HepG2 (cell line): ENCODE data around the gene CRYM. TPM values are rescaled to one million over a fixed set of nuclear protein-coding genes. Genes with fewer than 3 reads are reported as not detected.

Experiments used
- ATAC-seq: fragments of 200-7000 bp; cut with Tn5 transposase; 3 replicates; pipeline ENCODE4 v1.9.1; 2020; ENCODE audit warnings: mild to moderate bottlenecking, moderate library complexity
- BruUV-seq: library from RNA; stranded (reverse); fragments of 400-500 nt; replicated peaks from 2 replicates; lab custom pipeline; 2021; lab: Mats Ljungman, UMichigan
- CTCF ChIA-PET: fragments of 300-600 bp; formaldehyde crosslinking; extraction: SDS; loops from one replicate; lab custom pipeline; 2021; ENCODE audit warnings: low total read pairs, inconsistent platforms, low intra/inter-chr PET ratio; lab: Yijun Ruan, JAX
- POLR2A ChIA-PET: fragments of 350-600 bp; sonication (Branson Sonifier 250); formaldehyde crosslinking; loops from one replicate; lab custom pipeline; 2020; ENCODE audit warnings: antibody characterized with exemption, inconsistent platforms; lab: Yijun Ruan, JAX
- DNase-seq: peaks from one replicate; pipeline ENCODE4 v3.0.0-alpha.2; 2015; ENCODE audit warnings: low spot score
- FAIRE-seq: peaks from 3 replicates; lab custom pipeline; 2011; peaks lifted over from hg19 to GRCh38; lab: Jason Lieb, UNC
- H2AFZ ChIP-seq: one replicate; pipeline ENCODE4 v1.6.1; 2011; ENCODE audit warnings: low read length, inconsistent platforms
- H3K27ac ChIP-seq: fragments of 300-600 bp; 3 replicates; pipeline ENCODE4 v1.8.0; 2011; ENCODE audit warnings: mixed run types, mild to moderate bottlenecking, mixed read lengths, low read length, inconsistent platforms; ENCODE audit not compliant: insufficient read depth; ENCODE audit errors: extremely low read length
- H3K27me3 ChIP-seq, 2 experiments: fragments of 200-600 bp in 1 of 2; 2 replicates in 1 of 2; 3 replicates in 1 of 2; pipeline versions ENCODE4 v1.6.0 to v1.8.0; 2011; ENCODE audit warnings: low read length in 2 of 2, mild to moderate bottlenecking in 2 of 2, moderate library complexity in 2 of 2, inconsistent platforms in 1 of 2; ENCODE audit not compliant: insufficient read depth in 2 of 2, control insufficient read depth in 1 of 2
- H3K36me3 ChIP-seq, 2 experiments: fragments of 200-600 bp in 1 of 2; replicated peaks in 1 of 2; 2 replicates in 1 of 2; 3 replicates in 1 of 2; pipeline versions ENCODE4 v1.5.1 to v1.8.0; 2011; ENCODE audit warnings: low read length in 2 of 2, inconsistent platforms in 1 of 2; ENCODE audit not compliant: insufficient read depth in 2 of 2, control insufficient read depth in 1 of 2
- H3K4me1 ChIP-seq: 2 replicates; pipeline ENCODE4 v1.5.1; 2012; ENCODE audit warnings: low read length, inconsistent platforms; ENCODE audit not compliant: insufficient read depth
- H3K4me2 ChIP-seq: 2 replicates; pipeline ENCODE4 v1.6.0; 2011; ENCODE audit warnings: low read depth, low read length, inconsistent platforms
- H3K4me3 ChIP-seq, 3 experiments: fragments of 200-600 bp in 1 of 3; sonication (generic), shearing (Covaris generic) in 1 of 3; replicated peaks in 1 of 3; 2 replicates each; pipeline ENCODE4 v1.5.1; 2011 to 2016; ENCODE audit warnings: low read length in 3 of 3, inconsistent platforms in 2 of 3, low read depth in 2 of 3, mild to moderate bottlenecking in 2 of 3, control low read depth in 1 of 3, mixed read lengths in 1 of 3; ENCODE audit not compliant: insufficient read depth in 1 of 3
- H3K79me2 ChIP-seq: one replicate; pipeline ENCODE4 v1.6.1; 2011; ENCODE audit warnings: low read length, inconsistent platforms; ENCODE audit not compliant: insufficient read depth
- H3K9ac ChIP-seq: 2 replicates; pipeline ENCODE4 v1.6.0; 2011; ENCODE audit warnings: mild to moderate bottlenecking, low read depth, low read length, inconsistent platforms; ENCODE audit not compliant: insufficient read depth
- H3K9me3 ChIP-seq: 2 replicates; pipeline ENCODE4 v1.5.1; 2012; ENCODE audit warnings: mild to moderate bottlenecking, low read length
- H4K20me1 ChIP-seq: 2 replicates; pipeline ENCODE4 v1.6.0; 2011; ENCODE audit warnings: inconsistent platforms, mild to moderate bottlenecking, low read length, moderate library complexity; ENCODE audit not compliant: insufficient read depth
- ATAD3A ChIP-seq: sonication (generic); formaldehyde crosslinking; IDR thresholded peaks from 2 replicates; pipeline ENCODE4 v1.4.0; 2020; ENCODE audit warnings: missing genetic modification reagents
- BCL6 ChIP-seq: IDR thresholded peaks from 2 replicates; pipeline ENCODE4 v1.6.1; 2016; ENCODE audit warnings: missing genetic modification reagents, missing compliant biosample characterization
- EEA1 ChIP-seq: sonication (generic); formaldehyde crosslinking; IDR thresholded peaks from 2 replicates; pipeline ENCODE4 v1.5.1; 2020; ENCODE audit warnings: mild to moderate bottlenecking, missing genetic modification reagents, borderline replicate concordance
- EED ChIP-seq: sonication (generic); formaldehyde crosslinking; IDR thresholded peaks from 2 replicates; pipeline ENCODE4 v1.5.0; 2020; ENCODE audit warnings: mild to moderate bottlenecking, missing genetic modification reagents
- HMG20A ChIP-seq: IDR thresholded peaks from 2 replicates; pipeline ENCODE4 v1.6.1; 2016; ENCODE audit warnings: borderline replicate concordance
- HOXD1 ChIP-seq: sonication (generic); formaldehyde crosslinking; IDR thresholded peaks from 2 replicates; pipeline ENCODE4 v1.5.0; 2020; ENCODE audit warnings: missing genetic modification reagents
- KAT2B ChIP-seq: fragments of 150-350 bp; IDR thresholded peaks from 2 replicates; pipeline ENCODE4 v1.6.1; 2014; ENCODE audit warnings: low read depth, low read length, borderline replicate concordance
- KDM3A ChIP-seq: IDR thresholded peaks from 2 replicates; pipeline ENCODE4 v1.6.1; 2018; ENCODE audit warnings: low read depth, missing compliant biosample characterization
- MTA1 ChIP-seq: sonication (generic); formaldehyde crosslinking; IDR thresholded peaks from 2 replicates; pipeline ENCODE4 v1.4.0; 2020; ENCODE audit warnings: missing genetic modification reagents, mild to moderate bottlenecking, borderline replicate concordance
- NFIB ChIP-seq: sonication (generic); formaldehyde crosslinking; IDR thresholded peaks from 2 replicates; pipeline ENCODE4 v1.9.0; 2021; ENCODE audit warnings: missing genetic modification reagents, mild to moderate bottlenecking, borderline replicate concordance
- NR3C1 ChIP-seq: sonication (generic); formaldehyde crosslinking; IDR thresholded peaks from 2 replicates; pipeline ENCODE4 v1.4.0; 2020; ENCODE audit warnings: missing genetic modification reagents
- PHF21A ChIP-seq: sonication (generic); formaldehyde crosslinking; IDR thresholded peaks from 2 replicates; pipeline ENCODE4 v1.5.0; 2020; ENCODE audit warnings: mild to moderate bottlenecking, missing genetic modification reagents
- RELA ChIP-seq: sonication (generic); formaldehyde crosslinking; IDR thresholded peaks from 2 replicates; pipeline ENCODE4 v1.4.0; 2020; ENCODE audit warnings: missing genetic modification reagents
- SAFB2 ChIP-seq: sonication (generic); formaldehyde crosslinking; IDR thresholded peaks from 2 replicates; pipeline ENCODE4 v1.5.1; 2020; ENCODE audit warnings: missing genetic modification reagents, low read depth, mild to moderate bottlenecking, borderline replicate concordance
- SIX4 ChIP-seq: sonication (generic); formaldehyde crosslinking; IDR thresholded peaks from 2 replicates; pipeline ENCODE4 v1.4.0; 2020; ENCODE audit warnings: missing genetic modification reagents
- SNAI1 ChIP-seq: sonication (generic); formaldehyde crosslinking; IDR thresholded peaks from 2 replicates; pipeline ENCODE4 v1.5.0; 2020; ENCODE audit warnings: mild to moderate bottlenecking, missing genetic modification reagents, borderline replicate concordance
- SP4 ChIP-seq: sonication (generic); formaldehyde crosslinking; IDR thresholded peaks from 2 replicates; pipeline ENCODE4 v1.8.1; 2023; ENCODE audit warnings: mild to moderate bottlenecking, missing genetic modification reagents
- ZBTB21 ChIP-seq: sonication (generic); formaldehyde crosslinking; IDR thresholded peaks from 2 replicates; pipeline ENCODE4 v1.4.0; 2020; ENCODE audit warnings: missing genetic modification reagents
- ZBTB8A ChIP-seq: sonication (generic); formaldehyde crosslinking; IDR thresholded peaks from 2 replicates; pipeline ENCODE4 v1.4.0; 2020; ENCODE audit warnings: mild to moderate bottlenecking, low read depth, missing genetic modification reagents, borderline replicate concordance
- ZKSCAN1 ChIP-seq: fragments of 150-350 bp; IDR thresholded peaks from 2 replicates; pipeline ENCODE4 v1.6.1; 2014; ENCODE audit warnings: low read length
- ZMYM4 ChIP-seq: sonication (generic); formaldehyde crosslinking; IDR thresholded peaks from 2 replicates; pipeline ENCODE4 v1.8.1; 2023; ENCODE audit warnings: mild to moderate bottlenecking, missing genetic modification reagents
- ZNF121 ChIP-seq: sonication (generic); formaldehyde crosslinking; IDR thresholded peaks from 2 replicates; pipeline ENCODE4 v1.5.0; 2020; ENCODE audit warnings: mild to moderate bottlenecking, missing genetic modification reagents
- ZNF276 ChIP-seq: sonication (generic); formaldehyde crosslinking; IDR thresholded peaks from 2 replicates; pipeline ENCODE4 v1.4.0; 2020; ENCODE audit warnings: mild to moderate bottlenecking, low read depth, missing genetic modification reagents
- ZNF709 ChIP-seq: sonication (generic); formaldehyde crosslinking; IDR thresholded peaks from 2 replicates; pipeline ENCODE4 v1.5.0; 2020; ENCODE audit warnings: mild to moderate bottlenecking, missing genetic modification reagents
- ZNF788 ChIP-seq: sonication (generic); formaldehyde crosslinking; IDR thresholded peaks from 2 replicates; pipeline ENCODE4 v1.5.0; 2020; ENCODE audit warnings: mild to moderate bottlenecking, missing genetic modification reagents, borderline replicate concordance
- ZSCAN30 ChIP-seq: sonication (generic); formaldehyde crosslinking; IDR thresholded peaks from 2 replicates; pipeline ENCODE4 v1.5.0; 2020; ENCODE audit warnings: mild to moderate bottlenecking, missing genetic modification reagents
- WGBS: methylation state at CpG from one replicate; pipeline ENCODE4 v1.1.6; 2017; ENCODE audit warnings: low lambda C conversion rate; 5-methylcytosine and 5-hydroxymethylcytosine counted together
- in situ Hi-C: cut with HindIII; loops from 2 replicates; pipeline ENCODE4 v1.10.0; 2017; ENCODE audit warnings: low pct_unique_long_range_greater_than_20kb; ENCODE audit not compliant: extremely low pct_ligation_motif_present
- intact Hi-C: fragments of 100-400 bp; cut with micrococcal nuclease; formaldehyde crosslinking; loops from one replicate; pipeline ENCODE4 v1.10.0; 2022; ENCODE audit not compliant: unreplicated experiment
- polyA plus RNA-seq, 8 experiments: library from polyadenylated mRNA; depleted of rRNA in 3 of 8; stranded (reverse) in 7 of 8; unstranded in 1 of 8; fragments of >200 nt; fragmentation: Illumina TruSeq in 4 of 8; extraction: Trizol in 4 of 8; gene quantifications; 2 replicates each; pipeline versions ENCODE4 v1.2.1 to v1.2.3, GENCODE V29; 2011 to 2016; ENCODE audit warnings: low read depth in 4 of 8, missing spikeins in 1 of 8, mixed read lengths in 1 of 8; ENCODE audit not compliant: insufficient read depth in 1 of 8
- total RNA-seq, 5 experiments: library from RNA; depleted of rRNA; stranded (reverse); fragments of >200 nt; fragmentation: Illumina TruSeq; extraction: Trizol; gene quantifications; 2 replicates each; pipeline ENCODE4 v1.2.3, GENCODE V29; 2016; ENCODE audit warnings: low read depth in 1 of 5

The CRYM gene
- total and polyA plus RNA-seq, 2 of the 13 experiments (the other 11 are each of a cell fraction or from before 2014, with no cell fraction given): 1.9 to 2.2 TPM

GRCh38 chr16:21262779-21263639 lies 15.1 kb downstream of the CRYM start:
- ChIA-PET POLR2A (interaction anchor here (0.8 to 2.5 kb wide), 5 partner anchors 20 to 75 kb away, joined by 4 to 17 read pairs (median 6); partner anchors contain the start of gene ANKS4B), CTCF (no interaction called here)
- Histone ChIP-seq H4K20me1 (no peaks in the 10 kb centered on the region), H3K9me3 (no peaks in the 10 kb centered on the region), H3K79me2 (no peaks in the 10 kb centered on the region), H2AFZ (no peak overlapping the region), H3K27me3 (no peaks in the 10 kb centered on the region), H3K36me3 (no peaks in the 10 kb centered on the region), H3K4me3 (peak overlapping the region in 2 of 3 experiments; percentile 45 to 50; a peak in 3 of 6 replicates), H3K9ac (peak overlapping the region; percentile 24; the same call in 1 of the 2 replicates), H3K4me1 (peaks cover 75% of the 10 kb centered on the region), H3K27ac (peak overlapping the region; percentile 46), H3K4me2 (peak overlapping the region; percentile 76)
- no TSS peak for BruUV-seq
- WGBS: 85% methylated on average over 12 of the region's 12 CpGs
- no peak for FAIRE-seq
- no peak for ATAC-seq
- intact Hi-C loops (no loop called here), in situ Hi-C loops (no loop called here)
- DNase-seq: no peak
- TF ChIP-seq BCL6 (CRISPR knock-in tag) (no peak), HMG20A (CRISPR knock-in tag) (no peak), ZNF121 (CRISPR knock-in tag) (peak; percentile 92), NR3C1 (CRISPR knock-in tag) (no peak), SAFB2 (peak; percentile 31; the same call in 1 of the 2 replicates), KDM3A (CRISPR knock-in tag) (no peak), NFIB (0 out of 2 replicates have a peak, but pooled peaks have one; percentile 55), SIX4 (CRISPR knock-in tag) (no peak), ZKSCAN1 (no peak), PHF21A (CRISPR knock-in tag) (no peak), HOXD1 (no peak), ZNF276 (CRISPR knock-in tag) (no peak), ZBTB21 (no peak), SNAI1 (CRISPR knock-in tag) (no peak), EEA1 (CRISPR knock-in tag) (peak; percentile 80; the same call in 1 of the 2 replicates), ZMYM4 (CRISPR knock-in tag) (peak; percentile 4; the same call in 1 of the 2 replicates), ZSCAN30 (CRISPR knock-in tag) (no peak), EED (CRISPR knock-in tag) (no peak), ZNF788 (CRISPR knock-in tag) (0 out of 2 replicates have a peak, but pooled peaks have one; percentile 33), ATAD3A (CRISPR knock-in tag) (no peak), KAT2B (no peak), RELA (CRISPR knock-in tag) (no peak), SP4 (peak; percentile 64; the same call in 1 of the 2 replicates), MTA1 (CRISPR knock-in tag) (0 out of 2 replicates have a peak, but pooled peaks have one; percentile 30), ZNF709 (CRISPR knock-in tag) (0 out of 2 replicates have a peak, but pooled peaks have one; percentile 23), ZBTB8A (CRISPR knock-in tag) (no peak)
